Activated CD4-positive, alpha-beta T cell treated with anti-CD3 and anti-CD28 coated beads for 24 hours (primary cell): Measurements from ENCODE around the gene ZSCAN2.
"Not testable (repeated sequence)": the region's sequence is repeated elsewhere in the genome, so short reads cannot be mapped to it uniquely, and the experiment has no call there.

ENCODE experiments used
- DNase-seq, 2 donors: peaks; one replicate each; pipeline ENCODE4 v3.0.0-alpha.2; 2020; ENCODE audit warnings: low read depth in 2 of 2

Gene ZSCAN2

GRCh38 chr15:84638103-84638502, 37.3 kb downstream of the ZSCAN2 start:
- no peak for DNase-seq

- DNase-seq = not testable (repeated sequence)
These were observed 41.1 kb downstream of the ZSCAN2 start for GRCh38 chr15:84641871-84642270.

- DNase-seq = not testable (repeated sequence)
These were observed 41.8 kb downstream of the ZSCAN2 start for GRCh38 chr15:84642640-84643039.

- DNase-seq = no peak
These were observed 43.0 kb downstream of the ZSCAN2 start for GRCh38 chr15:84643838-84644237.

GRCh38 chr15:84645496-84645895, 44.7 kb downstream of the ZSCAN2 start:
- no peak for DNase-seq

GRCh38 chr15:84645997-84646396, 45.2 kb downstream of the ZSCAN2 start:
- DNase-seq = no peak

- no peak for DNase-seq
These were observed 46.9 kb downstream of the ZSCAN2 start for GRCh38 chr15:84647726-84648125.

- DNase-seq = no peak
These were observed 47.7 kb downstream of the ZSCAN2 start for GRCh38 chr15:84648539-84648938.

- no peak for DNase-seq
These were observed 48.9 kb downstream of the ZSCAN2 start for GRCh38 chr15:84649706-84650105.

- no peak for DNase-seq
These were observed 52.7 kb downstream of the ZSCAN2 start for GRCh38 chr15:84653584-84653909.

- peak; percentile 95 to 97 for DNase-seq
These were observed 53.3 kb downstream of the ZSCAN2 start, which contains the start of gene WDR73 for GRCh38 chr15:84653910-84654688. WDR73 (minus strand) TSS chr15:84654283; CDS start chr15:84654274, 9 bp downstream.

GRCh38 chr15:84654689-84655453, 54.1 kb downstream of the ZSCAN2 start:
- peak; percentile 64 to 65 for DNase-seq

- no peak for DNase-seq
These were observed 56.2 kb downstream of the ZSCAN2 start for GRCh38 chr15:84656972-84657371.

- DNase-seq = no peak
These were observed 56.9 kb downstream of the ZSCAN2 start for GRCh38 chr15:84657748-84658079.

GRCh38 chr15:84658080-84658787, 57.4 kb downstream of the ZSCAN2 start, which contains the start of gene NMB:
NMB (minus strand) TSS chr15:84658199; CDS start chr15:84658152, 47 bp downstream.
- DNase-seq = peak; percentile 63 to 72

- DNase-seq = no peak
These were observed 58.1 kb downstream of the ZSCAN2 start for GRCh38 chr15:84658788-84659411.

GRCh38 chr15:84659904-84660781, 59.3 kb downstream of the ZSCAN2 start:
- no peak for DNase-seq

GRCh38 chr15:84661001-84661400, 60.2 kb downstream of the ZSCAN2 start:
- no peak for DNase-seq

- no peak for DNase-seq
These were observed 65.6 kb downstream of the ZSCAN2 start for GRCh38 chr15:84666373-84666772.

- no peak for DNase-seq
These were observed 67.6 kb downstream of the ZSCAN2 start for GRCh38 chr15:84668221-84668982.
